HCT116 (cell line): ENCODE results near the gene NPHS1. TPM values are rescaled to one million over a fixed set of nuclear protein-coding genes. Genes with fewer than 3 reads are reported as not detected.
A peak's percentile ranks its signal among the peaks of the same experiment; 100 is the strongest.

Experiments
- ATAC-seq: fragments of 200-7000 bp; cut with Tn5 transposase; 2 replicates; pipeline ENCODE4 v1.9.1; 2020; ENCODE audit warnings: mild to moderate bottlenecking, moderate library complexity
- BruUV-seq: library from RNA; stranded (reverse); fragments of 400-500 nt; replicated peaks from 2 replicates; lab custom pipeline; 2021; lab: Mats Ljungman, UMichigan
- CTCF ChIA-PET: fragments of 300-600 bp; sonication (Branson Sonifier 250); formaldehyde crosslinking; loops from one replicate; lab custom pipeline; 2021; ENCODE audit warnings: antibody characterized with exemption; lab: Charles Lee
- POLR2A ChIA-PET: fragments of 300-600, 350-600 bp; sonication (Branson Sonifier 250); formaldehyde crosslinking; loops from one replicate; lab custom pipeline; 2021; ENCODE audit warnings: antibody characterized with exemption; lab: Charles Lee
- RAD21 ChIA-PET, 2 experiments: fragments of 300-600 bp; sonication (Branson Sonifier 250); formaldehyde crosslinking; loops; one replicate each; lab custom pipeline; 2023; ENCODE audit warnings: low total read pairs in 2 of 2; ENCODE audit not compliant: uncharacterized antibody in 2 of 2, unreplicated experiment in 2 of 2, low non-redundant PET in 1 of 2; lab: Charles Lee
- DNase-seq: peaks from one replicate; pipeline ENCODE4 v3.0.0-alpha.2; 2010; ENCODE audit warnings: low read depth, low spot score
- H2AFZ ChIP-seq: fragments of 200-600 bp; shearing (Covaris generic), sonication (generic); 2 replicates; pipeline ENCODE4 v1.6.1; 2017; ENCODE audit warnings: low read depth, mixed run types, mixed read lengths, antibody characterized with exemption, low read length; ENCODE audit not compliant: poor library complexity, severe bottlenecking
- H3K27ac ChIP-seq: 2 replicates; pipeline ENCODE4 v1.5.1; 2012; ENCODE audit warnings: low read depth, low read length
- H3K27me3 ChIP-seq: fragments of 200-600 bp; sonication (generic); 2 replicates; pipeline ENCODE4 v1.6.1; 2016; ENCODE audit warnings: mixed run types, low read length, mixed read lengths; ENCODE audit not compliant: insufficient read depth
- H3K36me3 ChIP-seq, 2 experiments: fragments of 200-500 bp in 1 of 2; fragments of 200-600 bp in 1 of 2; sonication (Bioruptor generic) in 1 of 2; sonication (generic) in 1 of 2; 2 replicates each; pipeline versions ENCODE4 v1.5.1 to v1.6.1; 2014 to 2016; ENCODE audit warnings: low read length in 2 of 2, inconsistent platforms in 1 of 2, mixed read lengths in 1 of 2, mixed run types in 1 of 2; ENCODE audit not compliant: insufficient read depth in 2 of 2, control insufficient read depth in 1 of 2
- H3K4me1 ChIP-seq, 2 experiments: fragments of 200-600 bp in 1 of 2; sonication (generic) in 1 of 2; 2 replicates each; pipeline versions ENCODE4 v1.5.1 to v1.6.1; 2012 to 2017; ENCODE audit warnings: low read length in 2 of 2, inconsistent platforms in 1 of 2, mild to moderate bottlenecking in 1 of 2, mixed read lengths in 1 of 2, mixed run types in 1 of 2, moderate library complexity in 1 of 2; ENCODE audit not compliant: insufficient read depth in 2 of 2, control insufficient read depth in 1 of 2
- H3K4me2 ChIP-seq: fragments of 200-600 bp; sonication (generic); 2 replicates; pipeline ENCODE4 v1.6.1; 2017; ENCODE audit warnings: mixed run types, low read length, mixed read lengths
- H3K4me3 ChIP-seq, 2 experiments: fragments of 200-600 bp in 1 of 2; sonication (generic) in 1 of 2; replicated peaks in 1 of 2; 2 replicates each; pipeline ENCODE4 v1.5.1; 2011 to 2016; ENCODE audit warnings: low read length in 2 of 2, control low read depth in 1 of 2, low read depth in 1 of 2, mild to moderate bottlenecking in 1 of 2, mixed read lengths in 1 of 2, mixed run types in 1 of 2
- H3K79me2 ChIP-seq: fragments of 200-600 bp; sonication (generic); 2 replicates; pipeline ENCODE4 v1.6.1; 2017; ENCODE audit warnings: mild to moderate bottlenecking, mixed run types, low read length, moderate library complexity, mixed read lengths; ENCODE audit not compliant: insufficient read depth
- H3K9ac ChIP-seq: fragments of 200-600 bp; sonication (generic); 2 replicates; pipeline ENCODE4 v1.6.1; 2016; ENCODE audit warnings: low read length, mixed read lengths
- H3K9me2 ChIP-seq: fragments of 200-600 bp; sonication (generic), shearing (Covaris generic); 2 replicates; pipeline ENCODE4 v1.6.1; 2017; ENCODE audit warnings: mixed run types, mild to moderate bottlenecking, moderate library complexity; ENCODE audit not compliant: insufficient read depth
- H3K9me3 ChIP-seq, 2 experiments: fragments of 200-500 bp in 1 of 2; fragments of 200-600 bp in 1 of 2; sonication (Bioruptor generic) in 1 of 2; sonication (generic) in 1 of 2; 2 replicates each; pipeline ENCODE4 v1.6.1; 2014 to 2017; ENCODE audit warnings: low read length in 2 of 2, mixed read lengths in 2 of 2, inconsistent platforms in 1 of 2, low read depth in 1 of 2, mild to moderate bottlenecking in 1 of 2, mixed run types in 1 of 2, moderate library complexity in 1 of 2; ENCODE audit not compliant: control insufficient read depth in 1 of 2, insufficient read depth in 1 of 2
- H4K20me1 ChIP-seq: fragments of 200-600 bp; sonication (generic), shearing (Covaris generic); 2 replicates; pipeline ENCODE4 v1.6.1; 2017; ENCODE audit warnings: mixed run types, mild to moderate bottlenecking, moderate library complexity; ENCODE audit not compliant: insufficient read depth
- CBX3 ChIP-seq: IDR thresholded peaks from 2 replicates; pipeline ENCODE4 v1.6.1; 2012; ENCODE audit warnings: low read depth
- CEBPB ChIP-seq: IDR thresholded peaks from 2 replicates; pipeline ENCODE4 v1.6.1; 2012; ENCODE audit warnings: low read depth
- EZH2 ChIP-seq: fragments of 200-600 bp; sonication (generic); IDR thresholded peaks from 2 replicates; pipeline ENCODE4 v1.6.1; 2017; ENCODE audit warnings: antibody characterized with exemption, mixed run types
- EZH2phosphoT487 ChIP-seq: fragments of 200-600 bp; IDR thresholded peaks from 2 replicates; pipeline ENCODE4 v1.6.1; 2018; ENCODE audit warnings: antibody characterized with exemption, borderline replicate concordance
- POLR2A ChIP-seq: IDR thresholded peaks from 2 replicates; pipeline ENCODE4 v1.7.0; 2011; ENCODE audit warnings: borderline replicate concordance; ENCODE audit not compliant: insufficient read depth, insufficient read length; ENCODE audit errors: extremely low read depth
- POLR2AphosphoS5 ChIP-seq: IDR thresholded peaks from 2 replicates; pipeline ENCODE4 v1.6.1; 2011; ENCODE audit warnings: mild to moderate bottlenecking, low read depth, low read length, moderate library complexity
- RAD21 ChIP-seq: IDR thresholded peaks from 2 replicates; pipeline ENCODE4 v1.6.1; 2012; ENCODE audit warnings: low read depth, mild to moderate bottlenecking
- SIN3A ChIP-seq: IDR thresholded peaks from 2 replicates; pipeline ENCODE4 v1.6.1; 2012; ENCODE audit warnings: low read depth
- TCF7L2 ChIP-seq: IDR thresholded peaks from 2 replicates; pipeline ENCODE4 v1.7.0; 2011; ENCODE audit warnings: borderline replicate concordance, inconsistent platforms; ENCODE audit not compliant: insufficient read depth, insufficient read length; ENCODE audit errors: extremely low read depth
- ZFX ChIP-seq: fragments of 450-650 bp; IDR thresholded peaks from 2 replicates; pipeline ENCODE4 v1.6.1; 2017
- ZNF274 ChIP-seq: fragments of 200-500 bp; sonication (Bioruptor generic); IDR thresholded peaks from 2 replicates; pipeline ENCODE4 v1.6.1; 2014; ENCODE audit warnings: mild to moderate bottlenecking, low read depth, low read length, inconsistent platforms
- intact Hi-C: fragments of 100-400 bp; cut with micrococcal nuclease; formaldehyde crosslinking; loops from 2 replicates; pipeline ENCODE4 v1.10.0; 2022
- total RNA-seq: library from RNA; stranded (reverse); gene quantifications from one replicate; pipeline ENCODE4 v1.2.1, GENCODE V29; 2021; ENCODE audit not compliant: unreplicated experiment
- TF ChIP-seq, protein P1 (sequence below): IDR thresholded peaks from 2 replicates; pipeline ENCODE4 v1.6.1; 2012
- TF ChIP-seq, protein P2 (sequence below): IDR thresholded peaks from 2 replicates; pipeline ENCODE4 v1.6.1; 2011; ENCODE audit warnings: mild to moderate bottlenecking, low read length, moderate library complexity; ENCODE audit not compliant: insufficient replicate concordance; ENCODE audit errors: extremely low read depth

NPHS1 gene
- total RNA-seq, 1 experiment from 2014 or later: 0.57 TPM

DNA sequence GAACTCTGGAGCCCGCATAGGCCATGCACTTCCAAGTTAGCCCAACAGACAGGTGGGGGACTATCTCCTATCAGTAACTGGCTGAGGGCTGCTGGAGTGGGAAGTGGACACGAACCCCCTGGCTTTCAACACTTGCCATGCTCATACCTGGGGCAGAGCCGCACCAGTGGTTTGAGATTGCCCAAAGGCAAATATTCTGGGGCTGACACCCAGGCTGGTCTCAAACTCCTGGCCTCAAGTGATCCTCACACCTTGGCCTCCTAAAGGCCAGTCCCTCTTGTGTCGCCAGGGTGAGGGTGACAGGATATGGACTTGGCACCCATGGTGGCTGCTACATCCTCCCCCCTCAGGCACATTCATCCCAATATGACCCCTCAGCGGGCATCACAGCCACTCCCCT is 34.9 kb upstream of the NPHS1 start:
- H3K9me2 ChIP-seq: no peaks in the 10 kb centered on the region
- intact Hi-C loops: loop anchor here (10.0 kb wide), 1 partner anchor 168 kb away; the partner anchor contains the start of genes THAP8 and WDR62
- H3K27ac ChIP-seq: no peak overlapping the region
- POLR2A ChIA-PET: no interaction called here
- no peaks in the 10 kb centered on the region for H3K79me2 ChIP-seq
- no peaks in the 10 kb centered on the region for H3K27me3 ChIP-seq
- RAD21 ChIA-PET: no interaction called here
- no peak overlapping the region for H2AFZ ChIP-seq
- DNase-seq: no peak
- no peaks in the 10 kb centered on the region for H3K9me3 ChIP-seq
- H4K20me1 ChIP-seq: no peaks in the 10 kb centered on the region
- TF ChIP-seq SIN3A (no peak), ZNF274 (no peak), POLR2AphosphoS5 (no peak), POLR2A (no peak), EZH2phosphoT487 (no peak), CEBPB (no peak), CBX3 (no peak), EZH2 (no peak), TCF7L2 (no peak), ZFX (no peak), RAD21 (no peak)
- TF ChIP-seq, protein P1, sequence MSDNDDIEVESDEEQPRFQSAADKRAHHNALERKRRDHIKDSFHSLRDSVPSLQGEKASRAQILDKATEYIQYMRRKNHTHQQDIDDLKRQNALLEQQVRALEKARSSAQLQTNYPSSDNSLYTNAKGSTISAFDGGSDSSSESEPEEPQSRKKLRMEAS: no peak
- TF ChIP-seq, protein P2, sequence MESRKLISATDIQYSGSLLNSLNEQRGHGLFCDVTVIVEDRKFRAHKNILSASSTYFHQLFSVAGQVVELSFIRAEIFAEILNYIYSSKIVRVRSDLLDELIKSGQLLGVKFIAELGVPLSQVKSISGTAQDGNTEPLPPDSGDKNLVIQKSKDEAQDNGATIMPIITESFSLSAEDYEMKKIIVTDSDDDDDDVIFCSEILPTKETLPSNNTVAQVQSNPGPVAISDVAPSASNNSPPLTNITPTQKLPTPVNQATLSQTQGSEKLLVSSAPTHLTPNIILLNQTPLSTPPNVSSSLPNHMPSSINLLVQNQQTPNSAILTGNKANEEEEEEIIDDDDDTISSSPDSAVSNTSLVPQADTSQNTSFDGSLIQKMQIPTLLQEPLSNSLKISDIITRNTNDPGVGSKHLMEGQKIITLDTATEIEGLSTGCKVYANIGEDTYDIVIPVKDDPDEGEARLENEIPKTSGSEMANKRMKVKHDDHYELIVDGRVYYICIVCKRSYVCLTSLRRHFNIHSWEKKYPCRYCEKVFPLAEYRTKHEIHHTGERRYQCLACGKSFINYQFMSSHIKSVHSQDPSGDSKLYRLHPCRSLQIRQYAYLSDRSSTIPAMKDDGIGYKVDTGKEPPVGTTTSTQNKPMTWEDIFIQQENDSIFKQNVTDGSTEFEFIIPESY: no peak
- H3K9ac ChIP-seq: no peak overlapping the region
- no peak overlapping the region for H3K4me2 ChIP-seq
- BruUV-seq: TSS peak; percentile 14
- ATAC-seq: no peak
- CTCF ChIA-PET: no interaction called here
- no peak overlapping the region for H3K4me3 ChIP-seq
- H3K4me1 ChIP-seq: no peaks in the 10 kb centered on the region
- H3K36me3 ChIP-seq: peaks cover 15 to 40% of the 10 kb centered on the region in 2 experiments; a peak in 3 of 4 replicates
